ENCODE results near the gene RPRD1B. TPM values are rescaled to one million over a fixed set of nuclear protein-coding genes. Genes with fewer than 3 reads are reported as not detected.

RPRD1B gene
- total RNA-seq, 2 donors from 2014 or later: 40.2 to 44.0 TPM

DNA sequence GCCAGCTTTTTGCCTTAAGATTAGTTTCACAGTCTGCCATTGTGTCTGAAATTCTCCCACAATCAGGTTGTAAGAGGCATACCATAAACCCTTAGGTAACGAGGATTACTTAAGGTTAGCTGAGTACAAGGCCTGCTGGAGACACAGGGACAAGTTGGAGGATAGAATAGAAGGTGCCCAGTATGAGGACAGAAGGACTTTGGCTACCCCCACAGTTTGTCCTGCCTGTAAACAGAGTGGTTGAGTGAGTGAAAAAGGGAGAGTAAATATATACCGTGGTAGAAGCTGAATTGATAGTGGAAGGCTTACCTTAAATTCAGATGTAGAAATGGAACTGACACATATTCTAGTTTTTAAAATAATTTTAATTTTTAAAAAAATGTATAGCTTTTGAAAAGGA is 19.3 kb downstream of the RPRD1B start:
- DNase-seq (ENCODE audit: low spot score in 2 of 2) (no peak), ATAC-seq (no peak)
- Mint-ChIP-seq H3K36me3 (peaks cover 0 to 10% of the 10 kb centered on the region in 2 donors), H3K9me3 (no peaks in the 10 kb centered on the region), H3K27ac (no peak overlapping the region)

DNA sequence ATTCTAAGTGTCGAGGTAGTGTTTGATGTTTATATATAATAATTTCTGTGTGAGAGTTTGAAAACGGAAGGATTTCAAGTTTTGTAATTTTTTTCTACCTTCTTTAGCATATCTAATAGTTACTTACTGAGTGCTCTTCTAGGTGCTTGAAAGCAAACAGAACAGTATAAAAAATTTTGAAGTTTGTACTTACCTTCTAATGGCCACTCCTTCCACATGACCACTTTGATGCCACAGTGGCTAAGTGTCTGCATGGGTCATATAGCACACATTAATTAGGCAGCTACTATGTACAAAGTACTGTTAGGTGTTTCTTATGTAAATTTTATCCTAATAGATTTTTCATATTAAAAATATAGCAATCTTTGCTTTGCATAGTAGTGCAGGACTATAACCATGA is 21.1 kb downstream of the RPRD1B start:
- H3K27ac Mint-ChIP-seq: peak overlapping the region in 1 of 2 donors; percentile 16
- ATAC-seq: no peak
- DNase-seq (ENCODE audit: low spot score in 2 of 2): no peak
- peaks cover 6 to 13% of the 10 kb centered on the region in 2 donors for H3K36me3 Mint-ChIP-seq
- H3K9me3 Mint-ChIP-seq: no peaks in the 10 kb centered on the region

DNA sequence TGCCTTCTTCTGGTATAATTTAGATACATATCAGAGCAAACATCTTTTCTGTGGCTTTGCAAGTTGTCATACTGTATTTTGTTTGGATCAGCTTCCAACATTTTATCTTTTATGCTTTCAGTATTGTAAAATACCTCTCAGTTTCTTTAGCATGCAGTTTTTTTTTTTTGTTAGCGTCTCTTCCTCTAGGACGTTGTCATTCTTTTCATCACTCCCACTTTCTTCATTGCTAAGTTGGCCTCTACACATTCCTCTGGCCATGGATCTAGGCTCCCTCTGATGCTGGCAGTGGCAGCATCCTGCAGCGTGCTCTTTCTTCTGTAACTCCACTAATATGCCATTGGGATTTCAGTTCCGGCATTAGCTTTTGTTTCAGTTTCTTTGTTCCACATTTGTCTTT is 21.7 kb downstream of the RPRD1B start:
- Mint-ChIP-seq H3K36me3 (peaks cover 12 to 13% of the 10 kb centered on the region in 2 donors), H3K27ac (no peak overlapping the region), H3K9me3 (no peaks in the 10 kb centered on the region)
- ATAC-seq: no peak
- no peak for DNase-seq (ENCODE audit: low spot score in 2 of 2)

DNA sequence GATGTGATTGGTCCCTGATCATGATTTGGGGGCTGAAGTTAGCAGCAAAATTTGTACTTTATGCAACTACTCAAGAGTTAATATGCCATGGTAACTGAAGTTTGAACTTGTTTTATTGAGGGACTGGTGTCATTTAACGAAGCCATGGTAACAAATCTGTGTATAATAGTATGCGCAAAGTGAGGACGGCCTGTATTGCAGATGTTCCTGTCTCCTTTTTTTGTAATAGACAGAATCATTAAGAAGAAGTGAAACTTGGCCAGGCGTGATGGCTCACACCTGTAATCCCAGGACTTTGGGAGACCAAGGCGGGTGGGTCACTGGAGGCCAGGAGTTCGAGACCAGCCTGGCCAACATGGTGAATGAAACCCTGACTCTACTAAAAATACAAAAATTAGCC is 22.3 kb downstream of the RPRD1B start:
- peaks cover 12 to 16% of the 10 kb centered on the region in 2 donors for H3K36me3 Mint-ChIP-seq
- H3K9me3 Mint-ChIP-seq: no peaks in the 10 kb centered on the region
- no peak overlapping the region for H3K27ac Mint-ChIP-seq
- ATAC-seq: no peak
- no peak for DNase-seq (ENCODE audit: low spot score in 2 of 2)

DNA sequence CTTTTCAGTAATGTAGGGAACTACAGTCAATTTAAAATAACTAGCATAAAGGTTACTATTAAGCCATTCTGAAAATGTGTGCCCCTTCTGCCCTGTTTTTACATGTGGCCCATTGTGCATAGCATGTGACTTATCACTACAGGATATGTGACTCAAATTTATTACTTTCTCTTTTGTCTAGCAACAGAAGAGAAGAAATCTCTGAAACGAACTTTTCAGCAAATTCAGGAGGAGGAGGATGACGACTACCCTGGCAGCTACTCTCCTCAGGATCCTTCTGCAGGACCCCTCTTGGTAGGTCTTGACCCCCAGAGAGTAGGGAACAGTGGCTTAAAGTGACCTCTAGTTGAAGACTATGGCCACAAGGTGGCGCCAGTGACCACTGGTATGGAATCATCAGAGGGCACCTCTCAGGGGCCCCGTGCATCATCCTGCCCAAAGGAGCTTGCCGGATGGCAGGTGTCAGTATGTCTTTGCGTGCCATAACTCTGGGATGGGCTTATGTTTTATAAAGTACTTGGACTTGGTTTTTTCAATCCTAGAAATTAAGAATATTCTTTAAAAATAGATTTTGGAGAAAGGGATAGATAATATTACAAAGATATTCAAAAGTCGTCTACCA is 23.9 kb downstream of the RPRD1B start:
- Mint-ChIP-seq H3K36me3 (peaks cover 12 to 16% of the 10 kb centered on the region in 2 donors), H3K27ac (peak overlapping the region; percentile 60 to 85)

DNA sequence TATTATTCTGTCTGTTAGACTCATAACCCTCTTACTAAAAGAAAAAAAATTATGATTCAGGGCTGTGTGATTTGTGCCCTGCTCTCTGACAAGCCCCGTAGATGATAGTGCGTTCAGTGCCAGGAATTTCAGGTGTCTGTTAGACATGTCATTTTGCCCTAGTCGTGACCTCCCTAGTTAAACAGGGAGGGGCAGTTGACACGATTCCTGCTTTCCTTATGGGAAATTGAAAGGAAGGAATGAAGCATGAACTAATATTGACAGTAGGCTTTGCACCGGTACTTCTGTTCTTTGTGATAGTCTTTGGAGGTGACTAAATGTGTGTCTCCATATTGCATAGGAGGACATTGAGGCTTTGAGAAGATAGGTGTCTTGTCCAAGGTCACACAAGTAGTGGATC is 26.3 kb downstream of the RPRD1B start:
- DNase-seq (ENCODE audit: low spot score in 2 of 2) (no peak), ATAC-seq (peak in 1 of 2 donors; percentile 29)
- Mint-ChIP-seq H3K27ac (no peak overlapping the region), H3K9me3 (no peaks in the 10 kb centered on the region), H3K36me3 (peaks cover 12 to 20% of the 10 kb centered on the region in 2 donors)

More for the DNA sequence above, 23.9 kb downstream of the RPRD1B start:
- no peaks in the 10 kb centered on the region for H3K9me3 Mint-ChIP-seq
- DNase-seq (ENCODE audit: low spot score in 2 of 2) (peak; percentile 60 to 75), ATAC-seq (peak; percentile 85 to 94)

DNA sequence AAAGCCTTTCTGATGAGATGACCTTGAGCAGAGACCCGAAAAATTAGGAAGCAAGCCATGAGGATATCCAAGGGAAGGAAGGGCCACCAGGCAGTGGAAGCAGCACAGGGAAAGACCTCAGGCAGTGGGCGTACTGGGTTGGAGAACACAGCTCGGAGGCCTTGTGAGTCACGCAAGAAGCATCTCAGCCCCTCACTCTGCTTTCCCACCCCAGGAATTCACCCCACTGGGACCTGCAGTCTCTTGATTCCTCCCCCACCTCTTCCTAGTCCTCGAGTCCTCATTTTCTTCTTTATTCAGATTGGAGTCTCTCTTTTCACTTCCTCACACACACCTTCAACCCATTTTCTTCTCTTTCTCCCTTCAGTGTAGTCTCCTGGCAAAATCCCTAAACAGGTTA is 27.0 kb downstream of the RPRD1B start:
- Mint-ChIP-seq H3K36me3 (peaks cover 12 to 20% of the 10 kb centered on the region in 2 donors), H3K9me3 (no peaks in the 10 kb centered on the region), H3K27ac (no peak overlapping the region)
- DNase-seq (ENCODE audit: low spot score in 2 of 2) (no peak), ATAC-seq (no peak)

DNA sequence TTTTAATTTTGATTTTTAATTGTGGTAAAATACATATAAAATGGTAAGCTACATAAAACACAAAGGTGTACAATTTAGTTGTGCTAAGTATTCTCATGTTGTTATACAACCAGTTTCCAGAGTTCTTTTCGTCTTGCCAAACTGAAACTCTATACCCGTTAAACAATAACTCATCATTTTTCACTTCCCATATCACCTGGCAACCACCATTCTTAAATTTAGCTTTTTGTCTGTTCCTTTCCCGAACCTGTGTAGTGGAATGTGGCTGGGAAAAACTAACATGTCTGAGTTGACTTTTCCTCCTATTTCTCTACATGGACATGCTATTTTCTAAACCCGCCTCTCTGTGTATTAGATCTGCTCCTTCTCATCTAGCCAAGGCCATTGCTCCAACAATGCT is 27.6 kb downstream of the RPRD1B start:
- H3K9me3 Mint-ChIP-seq: no peaks in the 10 kb centered on the region
- no peak overlapping the region for H3K27ac Mint-ChIP-seq
- peaks cover 12 to 20% of the 10 kb centered on the region in 2 donors for H3K36me3 Mint-ChIP-seq
- ATAC-seq: no peak
- no peak for DNase-seq (ENCODE audit: low spot score in 2 of 2)

DNA sequence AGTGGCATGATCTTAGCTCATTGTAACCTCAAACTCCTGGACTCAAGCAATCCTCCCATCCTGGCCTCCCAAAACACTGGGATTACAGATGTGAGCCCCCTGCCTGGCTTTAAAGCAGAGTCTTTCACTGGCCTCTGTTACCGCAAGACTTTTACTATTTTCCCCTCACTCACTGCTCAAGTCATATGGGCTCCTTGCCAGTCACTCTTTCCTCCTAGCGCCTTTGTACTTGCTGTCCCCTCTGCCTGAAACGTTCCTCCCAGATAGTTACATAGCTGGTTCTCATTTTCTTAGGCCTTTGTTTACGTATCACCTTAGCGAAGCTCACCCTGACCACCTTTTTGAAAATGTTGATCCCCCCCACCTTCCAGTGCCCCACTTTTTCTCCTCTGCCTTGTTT is 29.3 kb downstream of the RPRD1B start:
- Mint-ChIP-seq H3K27ac (no peak overlapping the region), H3K9me3 (no peaks in the 10 kb centered on the region), H3K36me3 (peaks cover 22 to 30% of the 10 kb centered on the region in 2 donors)
- DNase-seq (ENCODE audit: low spot score in 2 of 2): no peak
- no peak for ATAC-seq

DNA sequence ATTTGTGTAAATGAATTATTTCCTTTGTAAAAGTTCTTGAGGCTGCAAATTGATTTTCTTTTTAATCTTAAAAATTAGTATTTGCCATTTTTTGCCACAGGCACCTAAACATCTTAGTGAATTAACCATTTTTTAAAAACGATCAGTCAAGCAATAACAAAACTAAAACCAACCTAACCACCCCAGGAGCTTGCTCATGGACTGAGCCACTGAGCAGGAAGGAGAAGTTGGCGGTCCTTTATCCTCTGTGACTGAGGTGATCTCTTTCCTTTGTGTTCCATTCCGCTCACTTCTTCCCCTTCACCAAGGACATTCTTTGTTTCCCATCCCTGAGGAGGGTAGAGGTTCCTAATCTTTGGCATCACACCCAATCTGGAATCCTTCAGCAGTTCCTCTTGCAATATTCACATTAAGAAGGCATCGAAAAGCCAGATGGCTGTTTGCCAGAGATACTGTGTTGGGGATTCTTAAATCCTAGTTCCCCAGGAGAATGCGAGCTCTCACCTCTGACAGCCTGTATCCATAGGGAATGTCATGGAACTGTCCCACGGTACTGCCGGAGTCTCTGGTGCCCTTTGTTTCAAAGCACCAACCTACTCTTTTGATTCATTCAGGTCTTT is 30.5 kb downstream of the RPRD1B start:
- ATAC-seq (no peak), DNase-seq (ENCODE audit: low spot score in 2 of 2) (no peak)
- Mint-ChIP-seq H3K9me3 (no peaks in the 10 kb centered on the region), H3K36me3 (peaks cover 23 to 32% of the 10 kb centered on the region in 2 donors), H3K27ac (peak overlapping the region in 1 of 2 donors; percentile 73)

DNA sequence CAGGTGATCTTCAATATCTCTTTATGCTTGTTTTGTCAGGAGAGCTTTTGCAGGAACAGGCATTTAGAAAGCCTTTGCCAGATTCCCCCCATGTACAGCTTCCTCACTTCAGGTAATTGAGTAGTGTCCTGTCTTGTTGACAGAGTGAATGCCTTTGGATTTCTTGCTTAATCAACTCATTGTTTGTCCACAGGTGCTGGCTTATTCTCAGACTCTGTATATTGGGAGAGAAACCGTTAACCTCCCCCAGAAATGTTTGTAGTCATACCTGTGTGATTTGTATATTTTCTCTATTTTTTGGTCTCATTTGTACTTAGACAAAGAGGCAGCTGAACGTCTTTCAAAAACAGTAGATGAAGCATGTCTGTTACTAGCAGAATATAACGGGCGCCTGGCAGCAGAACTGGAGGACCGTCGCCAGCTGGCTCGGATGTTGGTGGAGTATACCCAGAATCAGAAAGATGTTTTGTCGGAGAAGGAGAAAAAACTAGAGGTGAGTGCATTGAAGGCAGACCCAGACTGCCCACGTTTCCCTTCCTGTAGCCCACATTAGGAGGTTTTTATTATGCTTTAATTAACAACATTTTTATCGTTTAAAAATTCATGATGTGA is 32.3 kb downstream of the RPRD1B start:
- DNase-seq (ENCODE audit: low spot score in 2 of 2): no peak
- ATAC-seq: no peak
- H3K9me3 Mint-ChIP-seq: no peaks in the 10 kb centered on the region
- no peak overlapping the region for H3K27ac Mint-ChIP-seq
- peaks cover 23 to 31% of the 10 kb centered on the region in 2 donors for H3K36me3 Mint-ChIP-seq

DNA sequence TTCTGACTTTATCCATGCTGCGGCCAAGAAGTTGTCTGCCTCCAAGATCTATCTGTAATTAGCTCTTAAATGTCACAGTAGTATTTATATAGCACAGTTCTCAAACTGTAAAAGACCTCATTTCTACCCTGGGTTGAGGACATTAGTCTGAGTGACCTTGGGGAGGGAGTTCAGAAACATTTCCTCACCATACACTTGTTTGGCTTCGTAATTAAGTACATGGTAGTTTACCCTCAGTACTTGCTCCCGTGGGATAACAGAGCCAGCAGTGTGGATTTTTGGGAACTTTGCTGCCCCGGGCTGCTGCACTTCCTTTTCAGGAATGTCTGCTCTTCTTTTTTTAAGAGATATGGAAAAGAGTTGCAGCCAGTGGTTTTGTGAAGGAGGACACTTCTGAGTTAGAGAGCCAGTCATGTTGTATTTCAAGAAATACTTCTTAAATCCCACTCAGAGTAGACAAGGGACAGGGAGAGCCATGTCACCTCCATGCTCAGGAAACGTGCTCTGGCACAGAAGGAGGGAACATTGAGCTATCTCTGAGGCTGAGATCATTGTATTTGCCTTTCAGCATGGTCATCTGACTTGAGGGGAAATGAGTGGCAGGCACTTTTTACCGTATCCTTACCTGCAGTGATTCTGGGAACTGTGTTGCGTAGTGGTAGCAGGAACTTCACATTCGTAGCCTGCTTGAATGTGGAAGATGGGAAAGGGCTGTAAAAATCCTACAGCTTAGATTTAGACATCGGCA is 33.6 kb downstream of the RPRD1B start:
- no peak overlapping the region for H3K27ac Mint-ChIP-seq
- ATAC-seq (no peak), DNase-seq (ENCODE audit: low spot score in 2 of 2) (no peak)
- H3K9me3 Mint-ChIP-seq: no peaks in the 10 kb centered on the region
- H3K36me3 Mint-ChIP-seq: peaks cover 23 to 40% of the 10 kb centered on the region in 2 donors

DNA sequence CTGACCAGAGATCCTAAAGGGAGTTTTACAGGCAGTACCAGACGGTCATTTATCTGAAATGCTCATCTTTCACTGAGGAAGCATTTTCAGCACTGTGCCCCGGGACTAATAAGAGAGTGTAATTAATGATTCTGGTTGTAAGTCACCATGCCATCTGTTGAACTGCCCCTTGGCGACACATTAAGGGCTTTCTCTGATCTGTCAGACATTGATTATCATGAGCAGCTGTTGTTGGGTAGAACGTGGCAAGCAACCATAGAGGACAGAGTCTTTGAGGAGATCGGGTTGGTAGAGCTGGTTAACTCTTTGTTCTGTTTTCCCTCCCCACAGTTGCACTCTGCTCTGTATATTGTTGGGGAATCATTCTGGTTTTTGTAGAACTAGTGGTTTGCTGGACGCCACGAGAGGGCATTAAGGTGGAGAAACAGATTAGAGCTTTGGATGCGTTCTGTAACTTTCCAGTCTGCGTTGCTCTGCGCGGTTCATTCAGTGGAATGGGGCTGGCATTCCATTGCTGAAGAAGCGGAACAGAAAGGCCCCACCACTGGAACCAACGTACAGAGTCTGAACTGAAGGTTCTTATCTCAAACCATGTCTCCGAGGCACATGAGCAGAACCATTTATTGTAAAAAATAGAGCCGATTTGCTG is 34.3 kb downstream of the RPRD1B start:
- Mint-ChIP-seq H3K9me3 (no peaks in the 10 kb centered on the region), H3K27ac (no peak overlapping the region), H3K36me3 (peaks cover 23 to 46% of the 10 kb centered on the region in 2 donors)
- no peak for DNase-seq (ENCODE audit: low spot score in 2 of 2)
- no peak for ATAC-seq

DNA sequence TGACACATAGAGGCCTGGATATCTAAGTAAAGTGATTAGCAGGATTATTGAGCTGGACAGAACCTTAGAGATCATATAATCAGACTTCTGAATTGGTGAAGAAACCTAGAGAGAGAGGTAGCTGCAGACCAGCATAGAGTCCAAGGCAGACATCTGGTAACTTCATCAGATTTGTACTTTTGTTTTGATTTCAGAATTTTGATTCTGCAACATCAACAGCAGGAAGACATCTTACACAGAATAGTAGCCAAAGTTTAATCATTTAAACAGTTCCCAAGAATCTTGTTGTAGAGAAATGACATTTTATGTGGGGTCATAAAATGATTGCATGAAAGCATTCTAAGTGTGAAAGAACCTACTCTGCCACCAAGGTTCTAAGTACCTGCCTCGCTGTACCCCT is 39.4 kb downstream of the RPRD1B start:
- peaks cover 23 to 41% of the 10 kb centered on the region in 2 donors for H3K36me3 Mint-ChIP-seq
- peak overlapping the region in 1 of 2 donors; percentile 57 for H3K27ac Mint-ChIP-seq

DNA sequence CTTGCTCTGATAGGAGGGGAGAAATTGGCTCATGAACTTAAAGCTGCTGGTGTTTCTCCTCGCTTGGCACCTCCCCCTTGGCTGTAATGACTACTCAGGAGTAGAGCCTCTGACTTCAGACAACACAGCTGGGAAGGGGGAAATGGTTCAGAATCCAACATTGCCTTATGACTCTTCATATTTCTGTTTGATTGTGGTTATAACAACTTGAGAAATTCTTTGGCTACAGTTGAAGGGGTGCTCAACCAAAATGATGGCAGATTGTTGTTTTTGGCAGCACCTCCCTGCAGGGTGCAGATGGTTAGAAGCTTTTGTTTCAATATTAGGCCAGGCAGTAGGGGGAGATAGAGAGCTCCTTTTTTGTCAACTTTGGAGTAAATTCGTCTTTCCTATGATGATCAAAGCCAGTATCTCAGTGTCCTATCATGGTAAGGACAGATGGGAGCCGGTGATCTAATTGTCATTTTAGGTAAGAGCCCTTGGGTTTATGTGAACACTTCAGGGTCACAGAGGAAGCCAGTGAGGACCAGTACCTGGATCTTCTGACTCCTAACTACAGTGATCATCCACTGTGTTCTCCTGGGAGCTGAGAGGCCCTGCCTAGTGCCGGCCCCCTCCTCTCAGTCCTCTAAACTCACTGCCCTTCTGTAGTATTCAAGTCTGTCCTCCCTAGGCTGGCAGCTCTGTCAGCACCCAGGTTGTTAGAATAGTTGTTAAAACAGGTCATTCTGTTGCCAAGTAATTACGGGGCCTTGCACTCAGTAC is 39.9 kb downstream of the RPRD1B start:
- H3K27ac Mint-ChIP-seq: no peak overlapping the region
- no peaks in the 10 kb centered on the region for H3K9me3 Mint-ChIP-seq
- ATAC-seq (peak; percentile 40 to 80), DNase-seq (ENCODE audit: low spot score in 2 of 2) (peak in 1 of 2 donors; percentile 51)
- peaks cover 27 to 46% of the 10 kb centered on the region in 2 donors for H3K36me3 Mint-ChIP-seq

More for the DNA sequence above, 39.4 kb downstream of the RPRD1B start:
- ATAC-seq (no peak), DNase-seq (ENCODE audit: low spot score in 2 of 2) (no peak)
- H3K9me3 Mint-ChIP-seq: no peaks in the 10 kb centered on the region
